Panc1 (cell line): ENCODE data around the gene HORMAD2. TPM values are rescaled to one million over a fixed set of nuclear protein-coding genes. Genes with fewer than 3 reads are reported as not detected.

ENCODE experiments used
- ATAC-seq: fragments of 200-7000 bp; cut with Tn5 transposase; 2 replicates; pipeline ENCODE4 v1.9.1; 2020; ENCODE audit warnings: mild to moderate bottlenecking, moderate library complexity
- BruUV-seq: library from RNA; stranded (reverse); fragments of 400-500 nt; replicated peaks from 2 replicates; lab custom pipeline; 2021; lab: Mats Ljungman, UMichigan
- CTCF ChIA-PET: fragments of 300-600 bp; sonication (Branson Sonifier 250); formaldehyde crosslinking; loops from one replicate; lab custom pipeline; 2022; ENCODE audit warnings: antibody characterized with exemption; lab: Charles Lee
- POLR2A ChIA-PET: fragments of 300-600 bp; sonication (Branson Sonifier 250); formaldehyde crosslinking; loops from one replicate; lab custom pipeline; 2022; ENCODE audit warnings: antibody characterized with exemption; lab: Charles Lee
- DNase-seq: peaks from one replicate; pipeline ENCODE4 v3.0.0-alpha.2; 2010; ENCODE audit warnings: low read depth, low spot score
- H3K27ac ChIP-seq: 2 replicates; pipeline ENCODE4 v1.5.1; 2011; ENCODE audit warnings: mild to moderate bottlenecking, low read length, inconsistent platforms
- H3K27me3 ChIP-seq: fragments of 200-500 bp; sonication (Bioruptor generic); 2 replicates; pipeline ENCODE4 v1.6.0; 2014; ENCODE audit warnings: low read length, inconsistent platforms; ENCODE audit not compliant: control insufficient read depth, insufficient read depth
- H3K36me3 ChIP-seq: fragments of 200-500 bp; sonication (Bioruptor generic); 2 replicates; pipeline ENCODE4 v1.5.1; 2014; ENCODE audit warnings: inconsistent platforms, mild to moderate bottlenecking, low read length, moderate library complexity; ENCODE audit not compliant: control insufficient read depth, insufficient read depth
- H3K4me1 ChIP-seq: 2 replicates; pipeline ENCODE4 v1.5.1; 2011; ENCODE audit warnings: inconsistent platforms, mild to moderate bottlenecking, low read length, moderate library complexity; ENCODE audit not compliant: control insufficient read depth, insufficient read depth
- H3K4me3 ChIP-seq, 2 experiments: 2 replicates each; pipeline ENCODE4 v1.5.1; 2011 to 2012; ENCODE audit warnings: low read depth in 2 of 2, low read length in 2 of 2, mild to moderate bottlenecking in 2 of 2, inconsistent platforms in 1 of 2, moderate library complexity in 1 of 2
- H3K9me3 ChIP-seq: fragments of 200-500 bp; sonication (Bioruptor generic); 2 replicates; pipeline ENCODE4 v1.5.1; 2014; ENCODE audit warnings: low read depth, mild to moderate bottlenecking, inconsistent platforms, low read length, moderate library complexity; ENCODE audit not compliant: control insufficient read depth, insufficient read depth
- CTCF ChIP-seq: fragments of 450-650 bp; IDR thresholded peaks from 2 replicates; pipeline ENCODE4 v1.5.1; 2017; ENCODE audit warnings: mild to moderate bottlenecking
- POLR2AphosphoS5 ChIP-seq: IDR thresholded peaks from 2 replicates; pipeline ENCODE4 v1.6.1; 2012; ENCODE audit warnings: mild to moderate bottlenecking, low read depth, low read length, moderate library complexity
- REST ChIP-seq, 2 experiments: IDR thresholded peaks; 2 replicates each; pipeline ENCODE4 v1.6.1; 2011 to 2012; ENCODE audit warnings: low read depth in 2 of 2, control low read depth in 1 of 2, low read length in 1 of 2, mild to moderate bottlenecking in 1 of 2, moderate library complexity in 1 of 2; ENCODE audit not compliant: insufficient read depth in 1 of 2
- SIN3A ChIP-seq: IDR thresholded peaks from 2 replicates; pipeline ENCODE4 v1.6.1; 2012; ENCODE audit warnings: low read depth, mild to moderate bottlenecking, low read length, moderate library complexity, borderline replicate concordance; ENCODE audit not compliant: insufficient read depth
- TCF7L2 ChIP-seq: IDR thresholded peaks from 2 replicates; pipeline ENCODE4 v1.6.1; 2011; ENCODE audit warnings: mild to moderate bottlenecking, low read depth, low read length, inconsistent platforms
- in situ Hi-C: cut with HindIII; loops from 2 replicates; pipeline ENCODE4 v1.10.0; 2016; ENCODE audit warnings: low sequenced_read_pairs, low pct_unique_long_range_greater_than_20kb
- intact Hi-C: fragments of 100-400 bp; cut with micrococcal nuclease; formaldehyde crosslinking; loops from one replicate; pipeline ENCODE4 v1.10.0; 2022; ENCODE audit not compliant: unreplicated experiment
- total RNA-seq: library from RNA; stranded (reverse); gene quantifications from one replicate; pipeline ENCODE4 v1.2.1, GENCODE V29; 2021; ENCODE audit not compliant: unreplicated experiment

Gene HORMAD2
- total RNA-seq, 1 experiment from 2014 or later: not detected

GRCh38 chr22:30196880-30197336, 116.6 kb downstream of the HORMAD2 start:
- ChIA-PET CTCF (no interaction called here), POLR2A (interaction anchor here (1.2 kb wide), 1 partner anchor 16 kb away, joined by 4 read pairs; no protein-coding TSS in a partner anchor)
- no TSS peak for BruUV-seq
- ATAC-seq (peak; percentile 10; the same call in 1 of the 2 replicates), DNase-seq (no peak)
- TF ChIP-seq TCF7L2: no peak; the same call in 1 of the 2 replicates
- no peak for TF ChIP-seq POLR2AphosphoS5
- TF ChIP-seq CTCF: no peak
- TF ChIP-seq SIN3A: no peak
- TF ChIP-seq REST (IDR thresholded peaks at IDR 0.05; ENCODE audit: insufficient read depth in 1 of 2, low read depth in 2 of 2, low read length in 1 of 2): no peak
- in situ Hi-C loops: no loop called here
- Histone ChIP-seq H3K36me3 (no peaks in the 10 kb centered on the region), H3K27me3 (no peaks in the 10 kb centered on the region), H3K27ac (peak overlapping the region; percentile 97), H3K9me3 (peaks cover 13% of the 10 kb centered on the region; the same call in 1 of the 2 replicates), H3K4me1 (peaks cover 22% of the 10 kb centered on the region), H3K4me3 (no peak overlapping the region)
- intact Hi-C loops: no loop called here

- H3K27me3 ChIP-seq: no peaks in the 10 kb centered on the region
- H3K4me3 ChIP-seq: no peak overlapping the region
- no peaks in the 10 kb centered on the region for H3K36me3 ChIP-seq
- H3K27ac ChIP-seq: peak overlapping the region; percentile 97
- ChIA-PET CTCF (no interaction called here), POLR2A (no interaction called here)
- peaks cover 22% of the 10 kb centered on the region for H3K4me1 ChIP-seq
- DNase-seq (no peak), ATAC-seq (no peak)
- in situ Hi-C loops (no loop called here), intact Hi-C loops (no loop called here)
- no peak for TF ChIP-seq POLR2AphosphoS5
- no peak for TF ChIP-seq TCF7L2
- TF ChIP-seq SIN3A: no peak
- no peak for TF ChIP-seq REST (IDR thresholded peaks at IDR 0.05; ENCODE audit: insufficient read depth in 1 of 2, low read depth in 2 of 2, low read length in 1 of 2)
- no peak for TF ChIP-seq CTCF
- BruUV-seq: TSS peak; percentile 97
- H3K9me3 ChIP-seq: peaks cover 12% of the 10 kb centered on the region; the same call in 1 of the 2 replicates
These were observed 117.1 kb downstream of the HORMAD2 start for GRCh38 chr22:30197389-30197788.
